Stomach (tissue), 4 donors: ENCODE results near the gene ESPN.

Experiments used
- CTCF ChIP-seq, 7 experiments: fragments of 450-650 bp in 4 of 7; fragments of 200-600 bp in 3 of 7; sonication (generic) in 3 of 7; IDR thresholded peaks; one replicate each; pipeline ENCODE4 v1.5.1; 2016 to 2019; ENCODE audit warnings: antibody characterized with exemption in 7 of 7, control low read depth in 2 of 7, mild to moderate bottlenecking in 1 of 7
- POLR2AphosphoS5 ChIP-seq, 3 donors: sonication (generic); formaldehyde crosslinking; IDR thresholded peaks; one replicate each; pipeline ENCODE4 v1.6.1; 2016; ENCODE audit warnings: antibody characterized with exemption in 3 of 3

- TF ChIP-seq CTCF (IDR thresholded peaks at IDR 0.05) = no peak
- no peak for TF ChIP-seq POLR2AphosphoS5 (IDR thresholded peaks at IDR 0.05)
These were observed 67.4 kb downstream of the ESPN start for GRCh38 chr1:6491966-6492365.
